Measurements from ENCODE around the gene PLA2G4F.

GRCh38 chr15:42110367-42110766 is 46.1 kb downstream of the PLA2G4F start:
- TF ChIP-seq POLR2AphosphoS5 (IDR thresholded peaks at IDR 0.05; ENCODE audit: low read depth, low read length) (no peak), REST (IDR thresholded peaks at IDR 0.05; ENCODE audit: insufficient read depth in 1 of 2, low read depth in 2 of 2, low read length in 2 of 2) (no peak), SIN3A (IDR thresholded peaks at IDR 0.05; ENCODE audit: borderline replicate concordance, insufficient read depth, low read length) (no peak), TAF1 (IDR thresholded peaks at IDR 0.05; ENCODE audit: borderline replicate concordance, insufficient read depth, low read length) (no peak), FOXP2 (optimal IDR thresholded peaks at IDR 0.05; ENCODE audit: borderline replicate concordance, extremely low read depth, extremely low read length, insufficient read depth) (no peak)
